Fibroblast of villous mesenchyme (primary cell): ENCODE results near the gene BTBD9. TPM values are rescaled to one million over a fixed set of nuclear protein-coding genes. Genes with fewer than 3 reads are reported as not detected.

Experiments used
- DNase-seq: peaks from one replicate; pipeline ENCODE4 v3.0.0-alpha.2; 2010; ENCODE audit warnings: low read depth
- H3K4me3 ChIP-seq: 2 replicates; pipeline ENCODE4 v1.5.1; 2011; ENCODE audit warnings: low read depth, mild to moderate bottlenecking, low read length
- CTCF ChIP-seq: IDR thresholded peaks from 2 replicates; pipeline ENCODE4 v1.5.1; 2012; ENCODE audit warnings: low read depth, mild to moderate bottlenecking, low read length; ENCODE audit not compliant: insufficient read depth
- total RNA-seq: library from RNA; depleted of rRNA; stranded (reverse); fragments of >200 nt; gene quantifications from 2 replicates; pipeline ENCODE4 v1.2.3, GENCODE V29; 2012

Gene BTBD9
- total RNA-seq, 1 donor = 12.1 TPM

- DNase-seq = peak; percentile 68
- TF ChIP-seq CTCF = peak; percentile 84
These were observed 32.2 kb upstream of the BTBD9 start for GRCh38 chr6:38671885-38672467.

GRCh38 chr6:38658418-38659167 lies 18.9 kb upstream of the BTBD9 start:
- DNase-seq = no peak
- no peak for TF ChIP-seq CTCF
- no peak overlapping the region for H3K4me3 ChIP-seq

More at GRCh38 chr6:38671885-38672467, 32.2 kb upstream of the BTBD9 start:
- no peak overlapping the region for H3K4me3 ChIP-seq

GRCh38 chr6:38656896-38657295 lies 17.2 kb upstream of the BTBD9 start:
- no peak overlapping the region for H3K4me3 ChIP-seq
- no peak for TF ChIP-seq CTCF
- no peak for DNase-seq

GRCh38 chr6:38654263-38654662 lies 14.5 kb upstream of the BTBD9 start:
- no peak overlapping the region for H3K4me3 ChIP-seq
- TF ChIP-seq CTCF = no peak
- no peak for DNase-seq

GRCh38 chr6:38651121-38651784 lies 11.5 kb upstream of the BTBD9 start:
- no peak overlapping the region for H3K4me3 ChIP-seq
- TF ChIP-seq CTCF = no peak
- DNase-seq = peak; percentile 50

GRCh38 chr6:38650207-38650752 lies 10.6 kb upstream of the BTBD9 start:
- no peak for DNase-seq
- TF ChIP-seq CTCF = no peak
- H3K4me3 ChIP-seq = no peak overlapping the region
